Forelimb muscle (tissue), 1 donor: ENCODE measurements around the gene PXYLP1. TPM values are rescaled to one million over a fixed set of nuclear protein-coding genes. Genes with fewer than 3 reads are reported as not detected.
"Not testable (repeated sequence)": the region's sequence is repeated elsewhere in the genome, so short reads cannot be mapped to it uniquely, and the experiment has no call there.

Experiments
- DNase-seq: peaks from one replicate; pipeline ENCODE4 v3.0.0-alpha.2; 2013; ENCODE audit warnings: low read depth
- polyA plus RNA-seq: library from polyadenylated mRNA; unstranded; fragments of 120-200 nt; gene quantifications from one replicate; pipeline ENCODE4 v1.2.1, GENCODE V29; 2013; ENCODE audit not compliant: insufficient read length

Gene PXYLP1, protein sequence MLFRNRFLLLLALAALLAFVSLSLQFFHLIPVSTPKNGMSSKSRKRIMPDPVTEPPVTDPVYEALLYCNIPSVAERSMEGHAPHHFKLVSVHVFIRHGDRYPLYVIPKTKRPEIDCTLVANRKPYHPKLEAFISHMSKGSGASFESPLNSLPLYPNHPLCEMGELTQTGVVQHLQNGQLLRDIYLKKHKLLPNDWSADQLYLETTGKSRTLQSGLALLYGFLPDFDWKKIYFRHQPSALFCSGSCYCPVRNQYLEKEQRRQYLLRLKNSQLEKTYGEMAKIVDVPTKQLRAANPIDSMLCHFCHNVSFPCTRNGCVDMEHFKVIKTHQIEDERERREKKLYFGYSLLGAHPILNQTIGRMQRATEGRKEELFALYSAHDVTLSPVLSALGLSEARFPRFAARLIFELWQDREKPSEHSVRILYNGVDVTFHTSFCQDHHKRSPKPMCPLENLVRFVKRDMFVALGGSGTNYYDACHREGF
- 19.3 TPM for polyA plus RNA-seq

DNA sequence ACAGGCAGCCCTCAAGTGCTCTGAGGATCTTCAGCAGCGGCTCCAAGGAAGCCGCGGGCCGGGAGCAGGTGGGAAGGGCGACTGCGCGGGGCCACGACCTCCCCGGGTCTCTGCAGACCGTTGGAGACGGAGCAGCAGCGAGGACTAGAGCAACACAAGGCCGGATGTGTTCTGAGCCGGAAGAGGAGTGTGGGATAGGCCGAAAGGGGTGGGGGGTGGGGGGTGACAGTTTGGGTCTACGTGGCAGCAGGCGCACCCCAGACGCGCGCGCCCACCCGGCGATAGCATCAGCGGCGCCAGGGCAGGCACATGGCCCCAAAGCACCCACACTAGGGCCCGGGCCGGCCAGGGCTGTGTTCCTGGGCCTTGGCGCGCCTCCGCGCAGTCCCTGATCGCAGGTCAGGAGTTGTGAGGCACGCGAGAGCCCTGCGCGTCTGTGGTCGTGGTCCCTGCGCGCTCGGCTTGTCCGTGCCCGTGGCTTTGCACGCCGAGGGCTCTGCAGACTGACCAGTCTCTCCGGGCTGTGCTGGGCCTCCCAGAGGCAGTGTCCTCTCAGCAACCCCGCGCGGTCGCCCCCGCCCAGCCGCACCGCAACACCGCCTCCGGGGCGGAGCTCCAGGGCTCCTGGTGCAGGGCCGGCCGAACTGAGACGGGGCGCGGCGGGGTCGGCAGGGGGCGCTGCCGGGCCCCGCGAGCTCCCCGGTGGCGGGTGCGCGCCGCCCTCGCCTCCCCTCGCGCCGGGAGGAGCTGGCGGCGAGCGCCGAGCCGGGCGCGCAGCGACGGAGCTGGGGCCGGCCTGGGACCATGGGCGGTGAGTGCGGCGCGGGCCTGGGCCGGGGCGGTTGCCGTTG lies at the start of gene PXYLP1:
Gene PXYLP1 (plus strand): TSS at position 725 of the 851 bp plus-strand sequence. CDS start 28,351 bp downstream, outside the sequence.
- DNase-seq: peak; percentile 71

DNA sequence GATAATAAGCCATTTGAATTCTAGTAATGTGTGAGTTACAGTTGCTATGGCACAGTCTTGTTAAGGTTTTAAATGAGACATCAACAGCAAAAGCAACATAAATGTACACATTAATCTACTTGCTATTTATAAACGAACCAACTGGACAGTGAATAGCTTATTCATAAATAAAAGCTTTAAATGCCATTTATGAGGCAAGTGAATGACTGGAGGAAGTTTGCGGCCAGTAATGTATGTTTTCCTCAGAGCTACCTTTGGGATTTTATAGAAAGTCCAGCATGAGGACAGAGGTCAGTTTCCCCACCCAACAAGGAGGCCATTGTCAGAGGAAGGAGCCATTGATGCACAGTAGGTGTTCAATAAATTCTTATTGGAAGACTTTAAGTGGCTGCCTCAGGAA lies 48.0 kb upstream of the PXYLP1 start:
- no peak for DNase-seq

DNA sequence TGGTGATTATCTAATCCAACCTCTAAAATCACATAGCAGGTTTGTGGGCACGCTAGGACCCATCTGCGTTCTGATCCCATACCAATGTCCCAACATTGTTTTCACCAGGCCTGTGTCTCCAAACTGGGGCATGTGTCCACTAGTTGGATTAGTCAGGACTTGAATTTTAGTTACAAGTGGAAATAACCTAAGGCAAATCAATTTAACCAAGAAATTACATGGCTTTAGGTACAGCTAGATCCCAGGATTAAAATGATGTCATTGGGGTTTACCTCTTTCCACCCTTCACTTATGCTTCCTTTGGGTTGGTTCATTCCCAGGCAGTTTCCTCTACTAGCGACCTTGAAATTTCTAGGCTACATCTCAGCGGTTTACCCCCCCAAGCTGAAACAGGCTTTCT lies 47.2 kb upstream of the PXYLP1 start:
- no peak for DNase-seq

DNA sequence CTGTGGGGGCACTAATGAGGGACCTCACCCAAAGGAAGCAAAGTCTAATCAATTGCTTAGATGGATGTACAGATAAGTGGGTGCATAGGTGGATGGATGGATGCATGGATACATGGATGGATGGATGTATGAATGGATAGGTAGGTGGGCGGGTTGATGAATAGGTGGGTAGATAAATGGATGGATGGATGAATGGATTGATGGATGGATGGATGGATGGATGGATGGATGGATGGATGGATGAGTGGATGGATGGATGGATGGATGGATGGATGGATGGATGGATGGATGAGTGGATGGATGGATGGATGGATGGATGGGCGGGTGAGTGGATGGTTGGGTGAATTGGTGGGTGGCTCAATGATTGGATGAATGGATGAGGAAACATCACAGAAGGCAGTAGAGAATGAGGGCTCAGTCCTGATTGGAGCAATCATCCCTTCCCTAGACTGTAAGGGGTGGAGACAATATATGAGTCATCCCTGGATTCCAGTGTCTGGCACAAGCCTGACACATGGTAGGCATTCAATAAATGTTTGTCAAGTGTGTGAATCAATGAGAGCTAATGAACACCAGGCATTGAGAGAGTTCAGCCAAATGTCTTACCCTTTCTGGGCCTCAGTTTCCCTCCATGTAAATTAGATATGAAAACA lies 40.4 kb upstream of the PXYLP1 start:
- DNase-seq: no peak

DNA sequence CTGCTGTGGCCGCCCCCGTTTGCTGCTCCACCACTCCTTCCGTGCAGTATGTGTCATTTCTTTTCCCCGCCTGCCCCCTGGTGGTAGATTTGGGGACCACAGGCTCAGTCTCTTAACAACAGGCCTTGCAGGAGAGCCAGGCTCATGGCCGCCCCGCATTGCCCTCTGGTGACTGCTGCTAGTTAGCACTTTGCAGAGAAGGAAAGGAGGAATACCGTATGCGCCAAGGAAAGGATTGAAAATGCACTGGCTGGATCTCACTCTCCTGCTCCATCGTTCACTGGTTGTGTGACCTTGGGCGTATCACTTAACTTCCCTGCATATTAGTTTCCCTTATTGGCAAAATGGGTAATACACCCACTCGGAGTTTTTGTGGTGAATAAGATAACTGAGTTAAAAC lies 39.3 kb upstream of the PXYLP1 start:
- peak; percentile 85 for DNase-seq

DNA sequence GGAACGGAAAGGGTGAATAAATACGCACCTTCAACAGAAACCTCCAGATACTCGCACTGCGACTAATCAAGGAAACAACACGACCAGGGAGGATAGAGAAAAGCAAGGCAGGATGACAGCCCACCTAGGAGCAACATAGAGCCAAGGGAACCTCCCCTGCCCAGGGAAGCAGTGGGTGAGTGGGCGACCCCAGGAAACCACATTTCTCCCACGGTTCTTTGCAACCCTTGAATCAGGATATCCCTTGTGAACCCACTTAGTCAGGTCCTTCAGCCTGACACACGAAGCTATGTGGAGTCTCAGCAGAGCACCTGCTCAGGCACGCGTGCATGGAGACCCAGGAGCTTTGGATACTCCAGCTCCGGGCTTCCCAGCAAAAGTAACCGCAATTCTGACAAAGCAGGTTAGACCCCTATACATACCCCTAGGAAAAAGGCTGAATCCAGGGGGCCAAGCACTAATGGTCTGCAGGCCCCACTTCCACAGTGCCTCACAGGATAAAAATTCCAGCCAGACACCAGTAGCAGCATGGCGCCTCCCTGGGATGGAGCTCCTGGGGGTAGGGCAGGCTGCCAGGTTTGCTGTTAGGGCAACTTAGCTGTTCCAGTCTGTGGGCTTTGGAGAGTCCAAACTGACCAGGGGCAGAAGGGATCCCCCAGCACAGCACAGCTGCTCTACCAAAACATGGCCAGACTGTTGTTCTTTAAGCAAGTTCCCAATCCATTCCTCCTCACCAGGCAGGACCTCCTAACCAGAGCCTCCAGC lies 38.4 kb upstream of the PXYLP1 start:
- no peak for DNase-seq

DNA sequence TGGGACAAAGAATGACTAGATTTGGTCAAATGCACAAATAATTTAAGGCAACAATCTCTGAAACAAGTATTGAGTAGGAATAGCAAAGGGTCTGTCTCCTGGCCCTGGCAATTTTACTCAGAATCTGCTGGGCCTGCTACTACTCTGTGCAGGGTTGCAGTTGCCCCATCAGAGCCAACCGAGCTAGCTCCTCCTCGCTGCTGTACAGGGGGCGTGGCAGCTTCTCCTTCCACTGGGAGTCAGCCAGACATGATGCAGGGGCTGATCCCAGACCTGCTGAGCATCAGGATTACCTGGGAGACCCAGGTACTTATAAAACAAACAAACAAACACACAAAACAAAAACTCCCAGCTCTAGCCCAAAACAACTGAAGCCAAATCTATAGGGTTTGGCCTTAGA lies 30.5 kb upstream of the PXYLP1 start:
- DNase-seq: no peak

DNA sequence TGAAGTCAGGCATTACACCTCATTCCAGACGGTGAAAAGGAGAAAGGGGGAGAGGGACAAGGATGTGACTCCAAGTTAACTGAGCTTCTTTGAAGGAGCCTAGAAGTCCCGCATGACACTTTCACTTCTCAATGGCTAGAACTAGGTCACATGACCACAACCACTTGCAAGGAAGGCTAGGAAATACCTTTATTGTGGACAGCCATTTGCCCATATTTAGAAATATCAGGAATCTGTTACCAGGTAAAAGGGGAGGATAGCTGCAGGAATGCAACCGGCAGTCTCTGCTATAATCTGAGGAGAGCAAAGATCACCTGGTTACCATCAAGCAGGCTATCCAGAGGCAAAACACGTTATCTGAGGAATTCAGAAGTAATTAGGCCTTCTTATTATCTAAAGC lies 28.9 kb upstream of the PXYLP1 start:
- no peak for DNase-seq

DNA sequence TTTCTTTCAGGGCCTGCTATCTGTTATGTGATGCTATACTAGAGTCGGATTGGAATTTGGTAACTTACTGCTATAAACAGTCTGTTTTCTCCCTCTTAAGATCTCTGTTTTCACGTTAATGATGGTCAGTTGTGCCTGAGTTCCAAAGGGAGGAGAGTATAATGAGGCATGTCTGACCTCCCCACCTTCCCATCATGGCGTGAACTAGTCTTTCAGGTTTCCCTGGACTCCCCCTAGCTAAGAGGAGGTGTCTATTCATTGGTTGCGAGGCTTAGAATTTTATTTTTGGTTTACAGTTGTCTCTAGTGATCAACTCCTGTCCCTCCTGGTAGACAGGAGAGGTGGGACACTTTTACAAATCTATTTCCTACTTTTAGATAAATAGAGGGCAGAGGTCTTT lies 27.8 kb upstream of the PXYLP1 start:
- DNase-seq: no peak

DNA sequence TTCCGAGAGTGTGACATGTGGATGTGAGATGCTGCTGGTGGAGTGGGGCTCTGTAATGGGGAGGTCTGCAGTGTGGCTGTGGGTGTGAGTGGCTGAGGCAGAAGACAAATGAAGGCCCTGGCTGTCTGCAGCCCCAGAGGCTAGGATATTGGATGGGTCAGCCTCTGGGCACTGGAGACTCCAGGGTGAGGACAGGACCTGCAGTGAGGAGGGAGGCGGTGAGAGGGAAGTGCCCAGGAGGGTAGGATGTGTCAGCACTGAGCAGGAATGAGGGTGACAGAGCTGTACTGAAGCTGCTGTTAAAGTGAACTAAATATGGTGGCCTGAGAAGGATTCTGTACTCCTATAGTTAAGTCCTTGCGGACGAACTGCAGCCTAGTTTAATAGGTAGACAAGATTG lies 27.3 kb upstream of the PXYLP1 start:
- DNase-seq: no peak

DNA sequence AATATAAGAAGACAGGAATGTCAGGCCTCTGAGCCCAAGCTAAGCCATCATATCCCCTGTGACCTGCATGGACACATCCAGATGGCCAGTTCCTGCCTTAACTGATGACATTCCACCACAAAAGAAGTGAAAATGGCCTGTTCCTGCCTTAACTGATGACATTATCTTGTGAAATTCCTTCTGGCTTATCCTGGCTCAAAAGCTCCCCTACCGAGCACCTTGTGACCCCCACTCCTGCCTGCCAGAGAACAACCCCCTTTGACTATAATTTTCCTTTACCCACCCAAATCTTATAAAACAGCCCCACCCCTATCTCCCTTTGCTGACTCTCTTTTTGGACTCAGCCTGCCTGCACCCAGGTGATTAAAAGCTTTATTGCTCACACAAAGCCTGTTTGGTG lies 20.3 kb upstream of the PXYLP1 start:
- not testable (repeated sequence) for DNase-seq

DNA sequence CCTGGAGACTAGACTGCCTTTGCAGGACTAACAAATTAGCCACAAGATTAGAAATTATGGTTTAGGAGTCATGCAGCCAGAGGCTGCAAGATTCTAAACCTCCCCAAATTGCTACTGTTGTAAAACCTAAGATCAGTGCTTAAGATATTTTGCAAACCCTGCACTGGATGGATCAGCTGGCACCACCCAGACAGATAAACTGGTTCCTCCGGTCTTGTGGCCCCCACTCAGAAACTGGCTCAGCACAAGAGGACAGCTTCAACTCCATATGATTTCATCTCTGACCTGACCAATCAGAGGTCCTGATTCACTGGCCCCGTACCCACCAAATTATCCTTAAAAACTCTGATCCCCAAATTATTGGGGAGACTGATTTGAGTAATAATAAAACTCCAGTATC lies 19.5 kb upstream of the PXYLP1 start:
- no peak for DNase-seq

DNA sequence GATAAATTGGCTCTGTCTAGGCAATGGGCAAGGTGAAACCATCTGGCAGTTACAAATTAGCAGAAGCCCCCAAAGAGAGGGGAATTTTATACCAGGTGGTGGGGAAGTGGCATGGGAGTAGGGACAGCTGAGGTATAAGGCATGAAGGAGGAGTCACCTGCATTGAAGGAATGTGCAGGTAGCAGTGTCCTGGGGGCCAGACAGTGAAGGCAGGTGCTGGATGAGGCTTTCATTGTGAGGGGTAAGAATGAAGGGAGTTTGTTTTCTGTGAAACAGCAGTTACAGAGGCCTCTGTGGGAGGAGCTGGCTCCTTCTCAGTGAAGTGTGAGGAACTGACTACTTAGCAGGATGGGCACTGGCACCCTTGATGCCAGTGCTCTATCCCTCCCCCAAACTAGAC lies 19.1 kb upstream of the PXYLP1 start:
- no peak for DNase-seq

DNA sequence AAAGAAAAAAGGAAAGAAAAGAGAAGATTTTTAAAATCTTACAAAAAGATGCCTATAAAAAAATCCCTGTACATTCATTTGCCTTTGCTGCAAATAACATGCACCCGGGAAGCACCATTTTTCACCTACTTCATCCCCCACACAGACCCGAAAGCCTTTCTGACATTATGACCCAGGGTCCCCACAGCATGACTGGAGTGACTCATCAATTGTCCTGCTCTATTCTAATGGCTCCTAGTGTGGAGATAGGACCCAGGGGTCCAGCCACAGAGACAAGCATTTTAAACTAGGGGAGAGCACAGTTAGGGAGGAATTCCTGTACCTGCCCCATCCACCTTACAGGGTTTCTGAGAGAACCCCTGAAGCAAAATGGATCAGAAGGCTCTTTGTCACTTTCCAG lies 14.7 kb upstream of the PXYLP1 start:
- DNase-seq: no peak

DNA sequence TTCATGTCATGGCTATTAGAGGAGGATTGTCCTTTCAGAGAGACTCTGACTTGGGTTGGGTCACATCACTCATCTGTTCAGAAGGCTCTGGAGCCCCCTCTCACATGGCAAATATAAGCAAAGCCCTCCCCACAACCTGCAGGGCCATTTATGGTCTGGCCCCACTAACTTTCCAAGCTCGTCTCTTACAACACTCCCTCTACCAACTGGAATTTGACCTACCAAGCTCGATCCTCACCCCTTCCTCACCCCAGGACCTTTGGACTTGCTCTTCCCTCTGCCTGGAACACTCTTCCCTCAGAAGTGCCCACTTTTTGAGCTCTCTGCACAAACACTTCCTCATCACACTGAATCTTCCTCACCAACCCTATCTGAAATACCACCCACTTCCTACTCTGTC lies 14.2 kb upstream of the PXYLP1 start:
- no peak for DNase-seq

DNA sequence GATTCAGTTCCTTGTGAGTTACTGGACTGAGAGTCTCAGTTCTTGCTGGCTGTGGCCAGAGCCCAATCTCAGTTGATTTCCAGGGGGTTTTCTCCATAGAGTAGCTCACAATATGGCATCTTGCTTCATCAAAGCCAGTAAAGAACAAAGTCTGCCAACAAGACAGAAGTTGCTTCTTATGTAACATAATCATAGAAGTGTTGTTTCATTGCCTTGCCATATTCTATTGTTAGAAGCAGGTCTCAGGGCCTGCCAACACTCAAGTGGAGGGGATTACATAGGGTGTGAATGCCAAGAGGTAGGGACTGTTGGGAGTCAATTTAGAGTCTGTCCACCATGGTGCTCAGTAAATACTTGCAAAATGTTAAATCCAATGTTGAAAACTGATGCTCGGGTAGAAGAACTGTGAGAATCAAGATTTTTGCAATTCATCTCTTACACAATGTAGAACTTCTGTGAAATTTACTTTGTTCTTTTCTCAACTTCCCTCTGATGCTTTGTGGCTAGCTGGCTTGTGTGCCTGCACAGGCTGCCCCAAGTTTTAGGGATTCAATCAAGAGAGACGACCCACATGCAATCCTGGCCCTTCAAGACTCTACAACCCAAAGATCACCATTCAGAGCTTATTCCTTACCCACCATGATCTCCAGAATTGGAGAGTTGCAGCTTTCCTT lies 13.3 kb upstream of the PXYLP1 start:
- no peak for DNase-seq

DNA sequence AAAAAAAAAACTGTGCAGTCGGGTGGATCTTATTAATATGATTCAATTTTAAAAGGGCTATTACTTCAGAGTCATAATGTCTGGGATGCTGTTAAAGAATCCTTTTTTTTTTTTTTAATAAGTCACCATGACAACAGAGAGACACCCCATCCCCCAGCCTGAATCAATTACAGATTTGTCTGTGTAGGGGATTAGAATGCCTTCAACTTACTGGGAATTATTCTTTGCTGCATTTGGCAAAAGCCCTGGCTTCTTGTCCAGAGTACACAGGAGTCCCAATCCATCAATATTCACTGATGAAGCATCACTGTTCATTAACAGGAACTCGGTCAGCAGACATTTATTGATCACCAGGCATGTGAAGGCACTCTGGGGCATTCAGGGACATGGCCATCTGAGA lies 12.7 kb upstream of the PXYLP1 start:
- DNase-seq: no peak

DNA sequence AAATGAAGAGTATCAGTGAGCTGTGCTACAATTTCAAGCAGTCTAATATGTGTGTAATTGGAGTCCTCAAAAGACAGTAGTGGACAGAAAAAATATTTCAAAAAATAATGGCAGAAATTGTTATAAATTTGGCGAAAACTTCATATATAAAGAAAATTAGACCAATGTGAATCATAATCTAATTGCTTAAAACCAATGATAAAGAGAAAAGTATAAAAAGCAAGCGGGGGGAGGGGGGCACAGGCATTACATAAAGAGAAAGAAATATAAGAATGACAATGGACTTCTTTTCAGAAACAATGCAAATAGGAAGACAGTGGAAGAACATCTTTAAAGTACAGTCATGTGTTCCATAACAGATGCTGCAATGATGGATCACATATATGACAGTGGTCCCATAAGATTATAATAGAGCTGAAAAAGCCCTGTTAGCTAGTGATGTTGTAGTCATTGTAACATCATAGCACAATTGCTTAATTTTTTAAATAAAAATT lies 7.9 kb upstream of the PXYLP1 start:
- no peak for DNase-seq

DNA sequence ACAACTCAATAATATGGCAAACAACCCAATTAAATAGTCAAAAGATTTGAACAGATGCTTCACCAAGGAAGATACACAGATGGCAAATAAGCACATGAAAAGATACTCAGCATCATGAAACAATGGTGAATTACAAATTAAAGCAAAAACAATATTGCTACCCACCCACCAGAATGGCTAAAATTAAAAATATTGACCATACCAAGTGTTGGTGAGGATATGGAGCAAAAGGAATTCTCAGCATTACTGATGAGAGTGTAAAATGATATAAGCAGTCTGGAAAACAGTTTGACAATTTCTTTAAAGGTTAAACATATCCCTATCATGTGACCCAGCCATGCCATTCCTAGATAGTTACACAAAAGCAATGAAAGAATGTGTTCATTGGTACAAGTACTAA lies 5.7 kb upstream of the PXYLP1 start:
- DNase-seq: no peak

DNA sequence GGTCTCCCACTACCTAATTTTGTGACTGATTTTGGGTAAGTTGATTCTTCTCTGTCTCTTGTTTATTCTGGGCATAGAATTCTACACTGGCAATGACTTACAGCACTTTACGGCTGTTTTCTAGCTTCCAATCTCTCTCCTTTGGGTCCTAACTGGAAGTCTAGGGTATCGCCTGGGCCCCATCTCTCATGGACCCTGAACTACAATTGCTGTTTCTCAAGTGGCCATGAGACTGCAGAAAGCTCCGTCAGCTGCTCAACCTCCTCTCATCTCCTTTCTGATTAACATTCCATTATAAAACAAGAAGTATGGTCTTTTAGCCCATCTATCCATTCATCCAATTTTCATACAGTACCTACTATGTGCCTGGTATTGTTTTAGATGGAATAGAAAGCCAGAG lies 4.4 kb upstream of the PXYLP1 start:
- no peak for DNase-seq

DNA sequence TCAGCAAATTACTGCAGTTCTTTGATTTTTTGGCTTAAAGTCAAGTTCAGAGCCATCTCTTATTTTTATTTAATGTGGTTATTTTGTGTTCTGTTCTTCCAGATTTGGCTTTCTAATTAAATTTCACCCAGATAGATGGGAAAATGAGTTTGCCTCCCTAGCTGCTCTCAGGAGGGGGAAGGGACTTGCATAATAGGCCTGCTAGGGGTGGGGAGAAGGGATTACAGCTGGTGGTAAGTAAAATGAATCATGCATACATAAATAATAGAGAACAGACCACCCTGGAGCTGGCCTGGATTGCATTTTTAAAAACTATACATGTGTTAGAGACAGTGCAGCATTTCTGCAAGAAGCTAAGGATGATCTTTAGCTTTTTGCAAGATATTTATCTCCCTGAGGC lies 3.9 kb upstream of the PXYLP1 start:
- no peak for DNase-seq
